KMS-11 (cell line): ENCODE measurements around the gene XIRP1.
"Not testable (repeated sequence)": the region's sequence is repeated elsewhere in the genome, so short reads cannot be mapped to it uniquely, and the experiment has no call there.

ENCODE experiments used
- H2AFZ ChIP-seq: fragments of 200-600 bp; sonication (generic); 2 replicates; pipeline ENCODE4 v1.6.1; 2016; ENCODE audit warnings: antibody characterized with exemption, mixed run types, low read depth
- H3K27ac ChIP-seq: fragments of 200-600 bp; sonication (generic); 2 replicates; pipeline ENCODE4 v1.6.1; 2016; ENCODE audit warnings: mild to moderate bottlenecking, mixed run types
- H3K27me3 ChIP-seq: fragments of 200-600 bp; sonication (generic); 2 replicates; pipeline ENCODE4 v1.6.1; 2017; ENCODE audit warnings: mild to moderate bottlenecking, low read depth, mixed run types, moderate library complexity; ENCODE audit not compliant: insufficient read depth
- H3K36me3 ChIP-seq: fragments of 200-600 bp; sonication (generic); 2 replicates; pipeline ENCODE4 v1.6.1; 2017; ENCODE audit warnings: mild to moderate bottlenecking, mixed run types; ENCODE audit not compliant: insufficient read depth
- H3K4me1 ChIP-seq: fragments of 200-600 bp; sonication (generic); 2 replicates; pipeline ENCODE4 v1.6.1; 2016; ENCODE audit warnings: mild to moderate bottlenecking, low read depth, mixed run types; ENCODE audit not compliant: poor library complexity, severe bottlenecking
- H3K4me2 ChIP-seq: fragments of 200-600 bp; sonication (generic); 2 replicates; pipeline ENCODE4 v1.7.0; 2016; ENCODE audit warnings: mild to moderate bottlenecking, mixed run types
- H3K4me3 ChIP-seq: fragments of 200-600 bp; sonication (generic); IDR thresholded peaks from 2 replicates; pipeline ENCODE4 v1.6.1; 2017; ENCODE audit warnings: low read depth, low read length, mixed read lengths; ENCODE audit not compliant: insufficient read depth
- H3K79me2 ChIP-seq: fragments of 200-600 bp; sonication (generic); 2 replicates; pipeline ENCODE4 v1.6.1; 2016; ENCODE audit warnings: low read depth, mixed run types; ENCODE audit not compliant: insufficient read depth
- H3K9ac ChIP-seq: fragments of 200-600 bp; sonication (generic); 2 replicates; pipeline ENCODE4 v1.6.1; 2016; ENCODE audit warnings: mild to moderate bottlenecking, mixed run types
- H4K20me1 ChIP-seq: fragments of 200-600 bp; sonication (generic); 2 replicates; pipeline ENCODE4 v1.6.1; 2016; ENCODE audit warnings: mild to moderate bottlenecking, mixed run types; ENCODE audit not compliant: insufficient read depth
- CTCF ChIP-seq: fragments of 200-600 bp; sonication (generic); conservative IDR thresholded peaks from 2 replicates; pipeline ENCODE4 v1.6.1; 2017; ENCODE audit warnings: low read depth, mild to moderate bottlenecking, antibody characterized with exemption, low read length, moderate library complexity, mixed read lengths

The XIRP1 gene

DNA sequence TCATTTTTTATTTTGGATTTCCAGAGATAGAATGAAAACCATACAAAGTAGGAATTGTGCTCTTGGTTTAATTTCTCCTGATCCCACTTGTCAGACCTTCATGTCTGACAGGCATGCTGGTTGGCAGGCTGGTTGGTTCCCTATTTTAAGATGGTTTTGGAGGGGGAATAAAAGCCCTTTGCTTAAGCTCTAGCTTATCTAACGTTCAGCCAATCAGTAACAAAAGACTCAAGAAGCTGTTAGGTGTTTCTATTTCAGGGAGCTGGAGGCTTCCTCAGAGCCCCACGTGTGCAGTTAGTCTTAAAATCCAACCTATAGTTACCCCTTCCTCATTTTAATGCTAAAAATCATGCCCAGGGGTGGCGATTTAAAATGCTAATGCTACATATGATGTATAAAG lies 40.5 kb upstream of the XIRP1 start:
- no peaks in the 10 kb centered on the region for H3K27me3 ChIP-seq
- H3K27ac ChIP-seq, result no peak overlapping the region
- no peaks in the 10 kb centered on the region for H3K79me2 ChIP-seq
- TF ChIP-seq CTCF, result no peak
- no peak overlapping the region for H3K9ac ChIP-seq
- H3K36me3 ChIP-seq, result no peaks in the 10 kb centered on the region
- H3K4me1 ChIP-seq, result peaks cover 31% of the 10 kb centered on the region
- no peaks in the 10 kb centered on the region for H4K20me1 ChIP-seq
- H2AFZ ChIP-seq, result no peak overlapping the region
- H3K4me2 ChIP-seq, result no peak overlapping the region
- H3K4me3 ChIP-seq, result no peak overlapping the region

GRCh38 chr3:39230453-39230852 lies 38.1 kb upstream of the XIRP1 start:
- H3K27me3 ChIP-seq, result no peaks in the 10 kb centered on the region
- H3K9ac ChIP-seq, result no peak overlapping the region
- no peak overlapping the region for H3K4me3 ChIP-seq
- no peak overlapping the region for H3K27ac ChIP-seq
- no peak overlapping the region for H3K4me2 ChIP-seq
- no peak for TF ChIP-seq CTCF
- no peak overlapping the region for H2AFZ ChIP-seq
- H3K79me2 ChIP-seq, result no peaks in the 10 kb centered on the region
- H3K36me3 ChIP-seq, result no peaks in the 10 kb centered on the region
- H4K20me1 ChIP-seq, result no peaks in the 10 kb centered on the region
- peaks cover 28% of the 10 kb centered on the region for H3K4me1 ChIP-seq

DNA sequence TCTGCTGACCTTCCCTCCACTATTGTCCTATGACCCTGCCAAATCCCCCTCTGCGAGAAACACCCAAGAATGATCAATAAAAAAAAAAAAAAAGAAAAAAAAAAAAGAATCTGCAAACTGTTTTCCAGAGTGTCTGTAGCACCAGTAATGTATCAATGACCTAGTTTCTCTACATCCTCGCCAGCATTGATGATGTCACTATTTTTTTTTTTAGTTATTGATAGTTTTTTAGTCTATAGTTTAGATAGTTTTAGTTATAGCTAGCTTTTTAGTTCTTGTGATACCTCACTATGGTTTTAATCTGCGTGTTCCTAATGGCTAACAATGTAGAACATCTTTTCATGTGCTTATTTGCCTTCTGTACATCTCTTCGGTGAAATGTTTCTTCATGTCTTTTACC lies 36.1 kb upstream of the XIRP1 start:
- Histone ChIP-seq H3K27me3 (no peaks in the 10 kb centered on the region), H3K79me2 (no peaks in the 10 kb centered on the region), H4K20me1 (no peaks in the 10 kb centered on the region), H3K4me1 (peaks cover 8% of the 10 kb centered on the region), H2AFZ (no peak overlapping the region), H3K36me3 (no peaks in the 10 kb centered on the region), H3K27ac (no peak overlapping the region), H3K4me2 (no peak overlapping the region), H3K4me3 (no peak overlapping the region), H3K9ac (no peak overlapping the region)
- TF ChIP-seq CTCF, result no peak

DNA sequence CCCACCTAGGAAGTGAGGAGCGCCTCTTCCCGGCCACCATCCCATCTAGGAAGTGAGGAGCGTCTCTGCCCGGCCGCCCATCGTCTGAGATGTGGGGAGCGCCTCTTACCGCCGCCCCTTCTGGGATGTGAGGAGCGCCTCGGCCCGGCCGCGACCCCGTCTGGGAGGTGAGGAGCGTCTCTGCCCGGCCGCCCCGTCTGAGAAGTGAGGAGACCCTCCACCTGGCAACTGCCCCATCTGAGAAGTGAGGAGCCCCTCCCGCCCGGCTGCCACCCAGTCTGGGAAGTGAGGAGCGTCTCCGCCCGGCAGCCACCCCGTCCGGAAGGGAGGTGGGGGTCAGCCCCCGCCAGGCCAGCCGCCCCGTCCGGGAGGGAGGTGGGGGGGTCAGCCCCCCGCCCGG lies 35.2 kb upstream of the XIRP1 start:
- not testable (repeated sequence) for H3K27me3 ChIP-seq, H2AFZ ChIP-seq, H3K27ac ChIP-seq, H3K4me1 ChIP-seq, H3K4me2 ChIP-seq, H3K36me3 ChIP-seq, H3K4me3 ChIP-seq, H3K79me2 ChIP-seq, H3K9ac ChIP-seq, H4K20me1 ChIP-seq

GRCh38 chr3:39226106-39226741 lies 33.8 kb upstream of the XIRP1 start:
- Histone ChIP-seq H3K9ac (no peak overlapping the region), H3K36me3 (no peaks in the 10 kb centered on the region), H3K27me3 (no peaks in the 10 kb centered on the region), H3K4me3 (no peak overlapping the region), H3K4me2 (no peak overlapping the region), H2AFZ (no peak overlapping the region), H3K79me2 (no peaks in the 10 kb centered on the region), H4K20me1 (no peaks in the 10 kb centered on the region), H3K4me1 (peaks cover 17% of the 10 kb centered on the region), H3K27ac (no peak overlapping the region)
- TF ChIP-seq CTCF, result no peak
